ENCODE results near the gene TTLL5. TPM values are rescaled to one million over a fixed set of nuclear protein-coding genes. Genes with fewer than 3 reads are reported as not detected.

TTLL5 gene
- total RNA-seq, 1 donor from 2014 or later, result 43.1 TPM

GRCh38 chr14:75697386-75697785 is 36.3 kb downstream of the TTLL5 start:
- no peaks in the 10 kb centered on the region for H3K27me3 Mint-ChIP-seq (ENCODE audit: unreplicated experiment)
- TF ChIP-seq, protein P1, sequence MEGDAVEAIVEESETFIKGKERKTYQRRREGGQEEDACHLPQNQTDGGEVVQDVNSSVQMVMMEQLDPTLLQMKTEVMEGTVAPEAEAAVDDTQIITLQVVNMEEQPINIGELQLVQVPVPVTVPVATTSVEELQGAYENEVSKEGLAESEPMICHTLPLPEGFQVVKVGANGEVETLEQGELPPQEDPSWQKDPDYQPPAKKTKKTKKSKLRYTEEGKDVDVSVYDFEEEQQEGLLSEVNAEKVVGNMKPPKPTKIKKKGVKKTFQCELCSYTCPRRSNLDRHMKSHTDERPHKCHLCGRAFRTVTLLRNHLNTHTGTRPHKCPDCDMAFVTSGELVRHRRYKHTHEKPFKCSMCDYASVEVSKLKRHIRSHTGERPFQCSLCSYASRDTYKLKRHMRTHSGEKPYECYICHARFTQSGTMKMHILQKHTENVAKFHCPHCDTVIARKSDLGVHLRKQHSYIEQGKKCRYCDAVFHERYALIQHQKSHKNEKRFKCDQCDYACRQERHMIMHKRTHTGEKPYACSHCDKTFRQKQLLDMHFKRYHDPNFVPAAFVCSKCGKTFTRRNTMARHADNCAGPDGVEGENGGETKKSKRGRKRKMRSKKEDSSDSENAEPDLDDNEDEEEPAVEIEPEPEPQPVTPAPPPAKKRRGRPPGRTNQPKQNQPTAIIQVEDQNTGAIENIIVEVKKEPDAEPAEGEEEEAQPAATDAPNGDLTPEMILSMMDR (IDR thresholded peaks at IDR 0.05; ENCODE audit: partially characterized antibody, unreplicated experiment), result no peak
- no peaks in the 10 kb centered on the region for H3K9me3 Mint-ChIP-seq (ENCODE audit: unreplicated experiment)
- H3K36me3 Mint-ChIP-seq (ENCODE audit: unreplicated experiment), result peaks cover 18% of the 10 kb centered on the region
- no peaks in the 10 kb centered on the region for H3K4me1 Mint-ChIP-seq (ENCODE audit: low read depth, unreplicated experiment)
- no peak overlapping the region for H3K4me3 Mint-ChIP-seq (ENCODE audit: unreplicated experiment)
- no peak for DNase-seq
- H3K27ac Mint-ChIP-seq (ENCODE audit: unreplicated experiment), result no peak overlapping the region

GRCh38 chr14:75697918-75698317 is 36.9 kb downstream of the TTLL5 start:
- no peak for DNase-seq
- TF ChIP-seq, protein P1 (IDR thresholded peaks at IDR 0.05; ENCODE audit: partially characterized antibody, unreplicated experiment), result no peak
- H3K36me3 Mint-ChIP-seq (ENCODE audit: unreplicated experiment), result peaks cover 13% of the 10 kb centered on the region
- H3K4me3 Mint-ChIP-seq (ENCODE audit: unreplicated experiment), result no peak overlapping the region
- H3K27me3 Mint-ChIP-seq (ENCODE audit: unreplicated experiment), result no peaks in the 10 kb centered on the region
- H3K27ac Mint-ChIP-seq (ENCODE audit: unreplicated experiment), result no peak overlapping the region
- H3K4me1 Mint-ChIP-seq (ENCODE audit: low read depth, unreplicated experiment), result no peaks in the 10 kb centered on the region
- no peaks in the 10 kb centered on the region for H3K9me3 Mint-ChIP-seq (ENCODE audit: unreplicated experiment)

GRCh38 chr14:75699331-75699730 is 38.3 kb downstream of the TTLL5 start:
- no peak for DNase-seq
- Mint-ChIP-seq H3K9me3 (ENCODE audit: unreplicated experiment) (no peaks in the 10 kb centered on the region), H3K27ac (ENCODE audit: unreplicated experiment) (no peak overlapping the region), H3K4me3 (ENCODE audit: unreplicated experiment) (no peak overlapping the region), H3K4me1 (ENCODE audit: low read depth, unreplicated experiment) (no peaks in the 10 kb centered on the region), H3K27me3 (ENCODE audit: unreplicated experiment) (no peaks in the 10 kb centered on the region), H3K36me3 (ENCODE audit: unreplicated experiment) (peaks cover 6% of the 10 kb centered on the region)
- TF ChIP-seq, protein P1 (IDR thresholded peaks at IDR 0.05; ENCODE audit: partially characterized antibody, unreplicated experiment), result no peak

- H3K9me3 Mint-ChIP-seq (ENCODE audit: unreplicated experiment), result no peaks in the 10 kb centered on the region
- no peaks in the 10 kb centered on the region for H3K36me3 Mint-ChIP-seq (ENCODE audit: unreplicated experiment)
- H3K4me3 Mint-ChIP-seq (ENCODE audit: unreplicated experiment), result no peak overlapping the region
- H3K27ac Mint-ChIP-seq (ENCODE audit: unreplicated experiment), result no peak overlapping the region
- H3K27me3 Mint-ChIP-seq (ENCODE audit: unreplicated experiment), result no peaks in the 10 kb centered on the region
- TF ChIP-seq, protein P1 (IDR thresholded peaks at IDR 0.05; ENCODE audit: partially characterized antibody, unreplicated experiment), result no peak
- H3K4me1 Mint-ChIP-seq (ENCODE audit: low read depth, unreplicated experiment), result no peaks in the 10 kb centered on the region
- DNase-seq, result no peak
Measured at GRCh38 chr14:75700295-75700694, 39.2 kb downstream of the TTLL5 start.

GRCh38 chr14:75702122-75702521 is 41.1 kb downstream of the TTLL5 start:
- H3K4me3 Mint-ChIP-seq (ENCODE audit: unreplicated experiment), result no peak overlapping the region
- no peaks in the 10 kb centered on the region for H3K36me3 Mint-ChIP-seq (ENCODE audit: unreplicated experiment)
- no peaks in the 10 kb centered on the region for H3K9me3 Mint-ChIP-seq (ENCODE audit: unreplicated experiment)
- DNase-seq, result no peak
- no peak overlapping the region for H3K27ac Mint-ChIP-seq (ENCODE audit: unreplicated experiment)
- TF ChIP-seq, protein P1 (IDR thresholded peaks at IDR 0.05; ENCODE audit: partially characterized antibody, unreplicated experiment), result no peak
- H3K4me1 Mint-ChIP-seq (ENCODE audit: low read depth, unreplicated experiment), result no peaks in the 10 kb centered on the region
- H3K27me3 Mint-ChIP-seq (ENCODE audit: unreplicated experiment), result no peaks in the 10 kb centered on the region
